GM13976 (cell line): ENCODE data around the gene AQP9.

Source experiments
- DNase-seq: peaks from one replicate; pipeline ENCODE4 v3.0.0; 2012; ENCODE audit warnings: low spot score
- CTCF ChIP-seq: IDR thresholded peaks from 2 replicates; pipeline ENCODE4 v1.5.1; 2012; ENCODE audit warnings: borderline replicate concordance, mild to moderate bottlenecking; ENCODE audit not compliant: insufficient read depth; ENCODE audit errors: extremely low read depth, missing control alignments, control extremely low read depth
- in situ Hi-C: fragments of 300-500 bp; cut with MboI; formaldehyde crosslinking; loops from one replicate; pipeline ENCODE4 v1.12.0; 2022; ENCODE audit warnings: low sequenced_read_pairs, mixed read lengths, inconsistent platforms; ENCODE audit not compliant: unreplicated experiment

AQP9 gene

DNA sequence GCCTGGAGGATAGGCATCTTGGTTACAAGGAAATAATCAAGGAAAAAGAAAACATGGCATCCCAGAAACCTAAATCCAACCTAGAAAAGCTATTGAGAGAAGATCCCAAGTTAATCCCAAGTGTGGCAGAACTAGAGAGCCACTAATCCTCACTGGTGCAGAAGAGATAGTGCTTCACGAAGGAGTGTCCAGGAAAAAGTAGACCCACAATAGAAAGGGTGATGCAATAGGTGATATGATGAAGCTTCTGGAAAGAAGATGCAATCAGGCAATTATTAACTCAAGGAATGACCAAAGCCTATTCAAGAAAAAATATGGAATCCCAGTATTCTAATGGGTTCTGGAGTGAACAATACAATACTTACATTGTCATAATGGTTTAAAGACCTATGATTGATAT lies 95.2 kb downstream of the AQP9 start:
- DNase-seq = no peak
- no peak for TF ChIP-seq CTCF
- in situ Hi-C loops = loop anchor here (25.0 kb wide), 2 partner anchors 529 to 904 kb away; partner anchors contain the start of gene MINDY2
